OCI-LY1 (cell line): ENCODE results near the gene DYNC1I1.

Experiments
- H2AFZ ChIP-seq: fragments of 200-600 bp; sonication (generic), shearing (Covaris generic); 2 replicates; pipeline ENCODE4 v1.6.0; 2014; ENCODE audit warnings: antibody characterized with exemption, mild to moderate bottlenecking, low read length
- H3F3A ChIP-seq: fragments of 200-600 bp; sonication (generic), shearing (Covaris generic); 2 replicates; pipeline ENCODE4 v1.6.0; 2014; ENCODE audit warnings: mild to moderate bottlenecking, antibody characterized with exemption, low read length, moderate library complexity; ENCODE audit not compliant: insufficient read depth
- H3K27ac ChIP-seq: fragments of 200-600 bp; sonication (generic); 2 replicates; pipeline ENCODE4 v1.5.1; 2014; ENCODE audit warnings: low read length, mixed run types, mild to moderate bottlenecking, low read depth; ENCODE audit not compliant: poor library complexity, severe bottlenecking
- H3K27me3 ChIP-seq: fragments of 200-600 bp; sonication (generic); 2 replicates; pipeline ENCODE4 v1.6.0; 2014; ENCODE audit warnings: antibody characterized with exemption, mild to moderate bottlenecking, low read length, moderate library complexity; ENCODE audit not compliant: insufficient read depth
- H3K36me3 ChIP-seq: fragments of 200-600 bp; sonication (generic); 2 replicates; pipeline ENCODE4 v1.6.1; 2014; ENCODE audit warnings: mild to moderate bottlenecking, antibody characterized with exemption, low read length, moderate library complexity, mixed read lengths; ENCODE audit not compliant: insufficient read depth
- H3K4me1 ChIP-seq: fragments of 200-600 bp; sonication (generic); 2 replicates; pipeline ENCODE4 v1.5.1; 2014; ENCODE audit warnings: mild to moderate bottlenecking, low read length, moderate library complexity; ENCODE audit not compliant: insufficient read depth, severe bottlenecking
- H3K4me2 ChIP-seq: fragments of 200-600 bp; sonication (generic), shearing (Covaris generic); 2 replicates; pipeline ENCODE4 v1.6.1; 2014; ENCODE audit warnings: low read length
- H3K4me3 ChIP-seq: fragments of 200-600 bp; sonication (generic); 2 replicates; pipeline ENCODE4 v1.5.1; 2014; ENCODE audit warnings: low read length, low read depth, mild to moderate bottlenecking, mixed read lengths; ENCODE audit not compliant: poor library complexity, severe bottlenecking
- H3K79me2 ChIP-seq: fragments of 200-600 bp; shearing (Covaris generic); 2 replicates; pipeline ENCODE4 v1.6.1; 2016; ENCODE audit warnings: mixed run types, low read length, mixed read lengths; ENCODE audit not compliant: insufficient read depth
- H3K9ac ChIP-seq: fragments of 200-600 bp; sonication (generic), shearing (Covaris generic); 2 replicates; pipeline ENCODE4 v1.6.1; 2014; ENCODE audit warnings: mild to moderate bottlenecking, low read length, mixed read lengths
- H3K9me2 ChIP-seq: fragments of 200-600 bp; sonication (generic), shearing (Covaris generic); 2 replicates; pipeline ENCODE4 v1.6.1; 2014; ENCODE audit warnings: low read depth, mild to moderate bottlenecking, low read length, mixed read lengths
- H3K9me3 ChIP-seq: fragments of 200-600 bp; shearing (Covaris generic); 2 replicates; pipeline ENCODE4 v1.6.1; 2014; ENCODE audit warnings: low read length, mixed read lengths
- H4K20me1 ChIP-seq: fragments of 200-600 bp; sonication (generic), shearing (Covaris generic); 2 replicates; pipeline ENCODE4 v1.6.0; 2016; ENCODE audit warnings: mild to moderate bottlenecking, low read length; ENCODE audit not compliant: insufficient read depth
- EZH2 ChIP-seq: fragments of 200-600 bp; sonication (generic), shearing (Covaris generic); IDR thresholded peaks from 2 replicates; pipeline ENCODE4 v1.8.0; 2017; ENCODE audit warnings: borderline replicate concordance, mixed run types, mild to moderate bottlenecking, antibody characterized with exemption, low read length, moderate library complexity, mixed read lengths
- TF ChIP-seq, protein P1 (sequence below): fragments of 200-600 bp; sonication (generic), shearing (Covaris generic); IDR thresholded peaks from 2 replicates; pipeline ENCODE4 v1.5.1; 2017; ENCODE audit warnings: mild to moderate bottlenecking, antibody characterized with exemption, low read length, moderate library complexity, mixed read lengths

Gene DYNC1I1

DNA sequence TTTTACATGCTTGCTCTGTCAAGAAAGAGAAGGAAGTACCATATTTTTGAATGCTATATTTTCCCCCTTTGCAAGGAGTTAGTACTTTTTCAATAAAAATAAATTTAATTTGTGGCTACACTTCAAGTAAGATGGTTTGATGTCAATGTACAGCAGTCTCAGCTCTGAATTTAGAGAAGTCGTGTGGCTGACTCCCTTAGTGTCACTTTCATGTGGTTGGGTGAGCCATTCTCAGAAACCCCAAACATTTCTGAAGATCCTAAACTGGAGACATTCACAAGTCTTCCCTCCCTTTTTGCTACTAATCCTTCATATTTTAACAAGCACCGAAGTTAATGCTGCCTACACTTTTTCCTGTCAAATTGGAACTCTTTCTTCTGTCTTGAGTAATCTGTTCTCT, 244.4 kb downstream of the DYNC1I1 start:
- no peaks in the 10 kb centered on the region for H3K36me3 ChIP-seq
- H3K27me3 ChIP-seq, result no peaks in the 10 kb centered on the region
- H3K4me1 ChIP-seq, result peaks cover 18% of the 10 kb centered on the region
- H3K4me3 ChIP-seq, result no peak overlapping the region
- no peaks in the 10 kb centered on the region for H3K9me3 ChIP-seq
- no peaks in the 10 kb centered on the region for H3K79me2 ChIP-seq
- H4K20me1 ChIP-seq, result no peaks in the 10 kb centered on the region
- H3K4me2 ChIP-seq, result no peak overlapping the region
- H3F3A ChIP-seq, result no peaks in the 10 kb centered on the region
- H3K9me2 ChIP-seq, result no peaks in the 10 kb centered on the region
- no peak for TF ChIP-seq EZH2
- TF ChIP-seq, protein P1, sequence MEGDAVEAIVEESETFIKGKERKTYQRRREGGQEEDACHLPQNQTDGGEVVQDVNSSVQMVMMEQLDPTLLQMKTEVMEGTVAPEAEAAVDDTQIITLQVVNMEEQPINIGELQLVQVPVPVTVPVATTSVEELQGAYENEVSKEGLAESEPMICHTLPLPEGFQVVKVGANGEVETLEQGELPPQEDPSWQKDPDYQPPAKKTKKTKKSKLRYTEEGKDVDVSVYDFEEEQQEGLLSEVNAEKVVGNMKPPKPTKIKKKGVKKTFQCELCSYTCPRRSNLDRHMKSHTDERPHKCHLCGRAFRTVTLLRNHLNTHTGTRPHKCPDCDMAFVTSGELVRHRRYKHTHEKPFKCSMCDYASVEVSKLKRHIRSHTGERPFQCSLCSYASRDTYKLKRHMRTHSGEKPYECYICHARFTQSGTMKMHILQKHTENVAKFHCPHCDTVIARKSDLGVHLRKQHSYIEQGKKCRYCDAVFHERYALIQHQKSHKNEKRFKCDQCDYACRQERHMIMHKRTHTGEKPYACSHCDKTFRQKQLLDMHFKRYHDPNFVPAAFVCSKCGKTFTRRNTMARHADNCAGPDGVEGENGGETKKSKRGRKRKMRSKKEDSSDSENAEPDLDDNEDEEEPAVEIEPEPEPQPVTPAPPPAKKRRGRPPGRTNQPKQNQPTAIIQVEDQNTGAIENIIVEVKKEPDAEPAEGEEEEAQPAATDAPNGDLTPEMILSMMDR, result no peak
- no peak overlapping the region for H3K9ac ChIP-seq
- H2AFZ ChIP-seq, result no peak overlapping the region
- no peak overlapping the region for H3K27ac ChIP-seq

DNA sequence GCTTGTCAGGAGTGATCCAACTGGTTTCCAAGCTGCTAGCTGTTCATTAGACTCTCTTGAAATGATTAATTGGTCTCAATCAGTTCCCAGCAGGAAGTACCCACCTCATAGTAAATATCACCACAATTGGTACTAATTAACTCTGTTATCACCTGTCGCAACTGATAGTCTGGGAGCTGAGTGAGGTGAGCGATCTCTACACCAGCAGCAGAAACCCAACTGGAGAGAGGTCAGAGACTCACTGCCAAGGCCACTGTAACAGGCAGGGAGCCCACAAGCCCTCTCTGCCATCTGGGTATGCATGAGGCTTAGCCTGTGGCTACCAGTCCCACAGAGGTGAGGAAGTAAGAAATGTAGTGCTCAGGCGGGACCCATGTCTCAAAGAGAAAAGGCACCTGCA, 245.5 kb downstream of the DYNC1I1 start:
- H3K27me3 ChIP-seq, result no peaks in the 10 kb centered on the region
- H3K9ac ChIP-seq, result no peak overlapping the region
- H4K20me1 ChIP-seq, result no peaks in the 10 kb centered on the region
- no peaks in the 10 kb centered on the region for H3K79me2 ChIP-seq
- no peak overlapping the region for H3K4me2 ChIP-seq
- H3K4me1 ChIP-seq, result peaks cover 18% of the 10 kb centered on the region
- no peak for TF ChIP-seq EZH2
- TF ChIP-seq, protein P1, result no peak
- no peaks in the 10 kb centered on the region for H3K9me3 ChIP-seq
- H3K4me3 ChIP-seq, result no peak overlapping the region
- no peak overlapping the region for H2AFZ ChIP-seq
- no peak overlapping the region for H3K27ac ChIP-seq
- H3K36me3 ChIP-seq, result no peaks in the 10 kb centered on the region
- no peaks in the 10 kb centered on the region for H3F3A ChIP-seq
- no peaks in the 10 kb centered on the region for H3K9me2 ChIP-seq

DNA sequence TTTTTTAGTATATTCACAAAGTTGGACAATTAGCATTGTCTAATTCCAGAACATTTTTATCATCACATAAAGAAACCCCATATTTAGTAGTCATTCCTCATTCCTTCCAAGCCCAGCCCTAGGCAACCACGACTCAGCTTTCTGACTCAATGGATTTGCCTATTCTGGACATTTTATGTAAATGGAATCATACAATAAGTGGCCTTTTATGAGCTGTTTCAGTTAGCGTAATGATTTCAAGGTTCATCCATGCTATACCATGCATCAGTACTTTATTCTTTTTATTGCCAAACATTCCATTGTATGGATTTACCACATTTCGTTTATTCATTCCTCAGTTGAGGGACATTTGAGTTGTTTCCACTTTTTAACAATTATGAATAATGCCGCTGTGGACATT, 249.2 kb downstream of the DYNC1I1 start:
- H3K9ac ChIP-seq, result no peak overlapping the region
- H4K20me1 ChIP-seq, result no peaks in the 10 kb centered on the region
- H3K36me3 ChIP-seq, result no peaks in the 10 kb centered on the region
- no peaks in the 10 kb centered on the region for H3F3A ChIP-seq
- H3K4me1 ChIP-seq, result peaks cover 8% of the 10 kb centered on the region
- no peaks in the 10 kb centered on the region for H3K9me2 ChIP-seq
- H3K9me3 ChIP-seq, result no peaks in the 10 kb centered on the region
- no peak overlapping the region for H3K4me2 ChIP-seq
- no peaks in the 10 kb centered on the region for H3K79me2 ChIP-seq
- H3K4me3 ChIP-seq, result no peak overlapping the region
- H3K27me3 ChIP-seq, result no peaks in the 10 kb centered on the region
- TF ChIP-seq, protein P1, result no peak
- no peak overlapping the region for H3K27ac ChIP-seq
- no peak overlapping the region for H2AFZ ChIP-seq
